Loucy (cell line): ENCODE data around the gene ZBTB20.

Experiments
- CTCF ChIP-seq: fragments of 200-600 bp; sonication (generic); conservative IDR thresholded peaks from 2 replicates; pipeline ENCODE4 v1.5.1; 2014; ENCODE audit warnings: mild to moderate bottlenecking, antibody characterized with exemption, low read length
- EZH2phosphoT487 ChIP-seq: fragments of 200-600 bp; IDR thresholded peaks from 2 replicates; pipeline ENCODE4 v1.6.1; 2018; ENCODE audit warnings: antibody characterized with exemption, mild to moderate bottlenecking, moderate library complexity, borderline replicate concordance

GRCh38 chr3:114447950-114448479, 699.1 kb downstream of the ZBTB20 start:
- TF ChIP-seq EZH2phosphoT487 (no peak), CTCF (no peak)
